ENCODE data around the gene ACSL5. TPM values are rescaled to one million over a fixed set of nuclear protein-coding genes. Genes with fewer than 3 reads are reported as not detected.

The ACSL5 gene
- total RNA-seq, 4 donors from 2014 or later, result 91.6 to 315 (median 178) TPM

- Histone ChIP-seq H3K27ac (no peak overlapping the region), H3K27me3 (no peaks in the 10 kb centered on the region), H3K4me3 (no peak overlapping the region), H3K4me1 (no peaks in the 10 kb centered on the region), H3K36me3 (peaks cover 0 to 49% (median 24%) of the 10 kb centered on the region in 4 donors), H3K9me3 (no peaks in the 10 kb centered on the region)
- in situ Hi-C loops (cut with MboI; ENCODE audit: low pct_ligation_motif_present in 1 of 4, low pct_unique_long_range_greater_than_20kb in 1 of 4, low sequenced_read_pairs in 3 of 4), result loop anchor here (25.0 kb wide), 1 partner anchor 237 kb away; the partner anchor contains the start of gene GPAM (in 4 of the 4)
- no peak for DNase-seq
- intact Hi-C loops (cut with DNase I; ENCODE audit: low total_unique reads), result no loop called here
- WGBS, 2 donors (ENCODE audit: low coverage in 1 of 2), result 56 to 68% methylated on average over 1 to 2 of the region's 2 CpGs
- no peak for TF ChIP-seq CTCF (IDR thresholded peaks at IDR 0.05)
- no peak for TF ChIP-seq EP300 (IDR thresholded peaks at IDR 0.05; ENCODE audit: low read depth)
- TF ChIP-seq POLR2A (IDR thresholded peaks at IDR 0.05), result no peak
- no peak for TF ChIP-seq POLR2AphosphoS5 (IDR thresholded peaks at IDR 0.05)
Measured at GRCh38 chr10:112424651-112425050, 50.7 kb downstream of the ACSL5 start.

- intact Hi-C loops (cut with DNase I; ENCODE audit: low total_unique reads) (no loop called here), in situ Hi-C loops (cut with MboI; ENCODE audit: low pct_ligation_motif_present in 1 of 4, low pct_unique_long_range_greater_than_20kb in 1 of 4, low sequenced_read_pairs in 3 of 4) (loop anchor here (25.0 kb wide), 1 partner anchor 239 kb away; the partner anchor contains the start of gene GPAM (in 4 of the 4))
- Histone ChIP-seq H3K9me3 (no peaks in the 10 kb centered on the region), H3K27ac (no peak overlapping the region), H3K36me3 (peaks cover 0 to 56% (median 31%) of the 10 kb centered on the region in 4 donors), H3K4me3 (no peak overlapping the region), H3K4me1 (no peaks in the 10 kb centered on the region), H3K27me3 (no peaks in the 10 kb centered on the region)
- WGBS, 2 donors (ENCODE audit: low coverage in 1 of 2), result 70% methylated on average over 2 of the region's 2 CpGs; no CpG with 5 or more reads in 1 of the 2 donors
- no peak for DNase-seq
- TF ChIP-seq EP300 (IDR thresholded peaks at IDR 0.05; ENCODE audit: low read depth) (no peak), CTCF (IDR thresholded peaks at IDR 0.05) (no peak), POLR2AphosphoS5 (IDR thresholded peaks at IDR 0.05) (no peak), POLR2A (IDR thresholded peaks at IDR 0.05) (no peak)
Measured at GRCh38 chr10:112426111-112426510, 52.2 kb downstream of the ACSL5 start.

GRCh38 chr10:112429147-112429546, 55.2 kb downstream of the ACSL5 start:
- Histone ChIP-seq H3K4me1 (no peaks in the 10 kb centered on the region), H3K9me3 (no peaks in the 10 kb centered on the region), H3K27me3 (no peaks in the 10 kb centered on the region), H3K27ac (peak overlapping the region in 1 of 4 donors; percentile 4), H3K4me3 (no peak overlapping the region), H3K36me3 (peaks cover 0 to 72% (median 37%) of the 10 kb centered on the region in 4 donors)
- WGBS, 2 donors (ENCODE audit: low coverage in 1 of 2), result 64 to 67% methylated on average over 3 of the region's 3 CpGs
- in situ Hi-C loops (cut with MboI; ENCODE audit: low pct_ligation_motif_present in 1 of 4, low pct_unique_long_range_greater_than_20kb in 1 of 4, low sequenced_read_pairs in 3 of 4), result loop anchor here (25.0 kb wide), 1 partner anchor 242 kb away; the partner anchor contains the start of gene GPAM (in 4 of the 4)
- DNase-seq, result no peak
- intact Hi-C loops (cut with DNase I; ENCODE audit: low total_unique reads), result no loop called here
- TF ChIP-seq POLR2A (IDR thresholded peaks at IDR 0.05) (no peak), CTCF (IDR thresholded peaks at IDR 0.05) (no peak), EP300 (IDR thresholded peaks at IDR 0.05; ENCODE audit: low read depth) (no peak), POLR2AphosphoS5 (IDR thresholded peaks at IDR 0.05) (no peak)

- H3K4me3 ChIP-seq, result no peak overlapping the region
- H3K4me1 ChIP-seq, result no peaks in the 10 kb centered on the region
- no peaks in the 10 kb centered on the region for H3K27me3 ChIP-seq
- peaks cover 0 to 78% (median 35%) of the 10 kb centered on the region in 4 donors for H3K36me3 ChIP-seq
- intact Hi-C loops (cut with DNase I; ENCODE audit: low total_unique reads), result no loop called here
- peak overlapping the region in 1 of 4 donors; percentile 4 for H3K27ac ChIP-seq
- H3K9me3 ChIP-seq, result no peaks in the 10 kb centered on the region
- in situ Hi-C loops (cut with MboI; ENCODE audit: low pct_ligation_motif_present in 1 of 4, low pct_unique_long_range_greater_than_20kb in 1 of 4, low sequenced_read_pairs in 3 of 4), result loop anchor here (25.0 kb wide), 1 partner anchor 242 kb away; the partner anchor contains the start of gene GPAM (in 4 of the 4)
- DNase-seq, result no peak
- TF ChIP-seq POLR2A (IDR thresholded peaks at IDR 0.05), result no peak
- TF ChIP-seq CTCF (IDR thresholded peaks at IDR 0.05), result no peak
- TF ChIP-seq POLR2AphosphoS5 (IDR thresholded peaks at IDR 0.05), result peak in 1 of 3 donors; percentile 17
- no peak for TF ChIP-seq EP300 (IDR thresholded peaks at IDR 0.05; ENCODE audit: low read depth)
- WGBS, 2 donors (ENCODE audit: low coverage in 1 of 2), result 66 to 100% methylated on average over 2 to 15 of the region's 15 CpGs
Measured at GRCh38 chr10:112429654-112430230, 55.8 kb downstream of the ACSL5 start.

Data from transverse colon (tissue), 4 donors.